RWPE2 (cell line): ENCODE data around the gene LSMEM2.

ENCODE experiments used
- ATAC-seq: fragments of 200-7000 bp; cut with Tn5 transposase; 3 replicates; pipeline ENCODE4 v1.9.1; 2021; ENCODE audit warnings: low read depth
- DNase-seq: peaks from one replicate; pipeline ENCODE4 v3.0.0-alpha.2; 2020; ENCODE audit warnings: low spot score
- H3K27ac ChIP-seq: fragments of 450-650 bp; 2 replicates; pipeline ENCODE4 v1.5.1; 2017; ENCODE audit warnings: mild to moderate bottlenecking; ENCODE audit not compliant: poor library complexity, severe bottlenecking
- H3K27me3 ChIP-seq: fragments of 250-450 bp; sonication (Bioruptor Pico); 2 replicates; pipeline ENCODE4 v1.5.1; 2021; ENCODE audit warnings: mild to moderate bottlenecking, moderate library complexity; ENCODE audit not compliant: insufficient read depth, poor library complexity, severe bottlenecking
- H3K36me3 ChIP-seq: fragments of 250-450 bp; sonication (Bioruptor Pico); 2 replicates; pipeline ENCODE4 v1.5.1; 2020; ENCODE audit warnings: low read depth, mild to moderate bottlenecking, moderate library complexity
- H3K4me1 ChIP-seq: fragments of 250-450 bp; sonication (Bioruptor Pico); 2 replicates; pipeline ENCODE4 v1.5.1; 2021; ENCODE audit warnings: mild to moderate bottlenecking, moderate library complexity; ENCODE audit not compliant: insufficient read depth, poor library complexity, severe bottlenecking
- H3K4me3 ChIP-seq: fragments of 250-450 bp; sonication (Bioruptor Pico); 2 replicates; pipeline ENCODE4 v1.5.1; 2021; ENCODE audit warnings: mild to moderate bottlenecking, moderate library complexity; ENCODE audit not compliant: severe bottlenecking
- H3K9me3 ChIP-seq: fragments of 250-450 bp; sonication (Bioruptor Pico); 2 replicates; pipeline ENCODE4 v1.5.1; 2021; ENCODE audit warnings: mild to moderate bottlenecking, moderate library complexity; ENCODE audit not compliant: severe bottlenecking
- TF ChIP-seq, protein P1 (sequence below): fragments of 450-650 bp; IDR thresholded peaks from one replicate; pipeline ENCODE4 v1.5.1; 2017; ENCODE audit warnings: mild to moderate bottlenecking, moderate library complexity; ENCODE audit not compliant: poor library complexity, severe bottlenecking

Gene LSMEM2

GRCh38 chr3:50237133-50237651 lies 41.7 kb upstream of the LSMEM2 start:
- DNase-seq, result no peak
- H3K27ac ChIP-seq, result peak overlapping the region; percentile 88

GRCh38 chr3:50237754-50238548 lies 40.9 kb upstream of the LSMEM2 start:
- TF ChIP-seq, protein P1, sequence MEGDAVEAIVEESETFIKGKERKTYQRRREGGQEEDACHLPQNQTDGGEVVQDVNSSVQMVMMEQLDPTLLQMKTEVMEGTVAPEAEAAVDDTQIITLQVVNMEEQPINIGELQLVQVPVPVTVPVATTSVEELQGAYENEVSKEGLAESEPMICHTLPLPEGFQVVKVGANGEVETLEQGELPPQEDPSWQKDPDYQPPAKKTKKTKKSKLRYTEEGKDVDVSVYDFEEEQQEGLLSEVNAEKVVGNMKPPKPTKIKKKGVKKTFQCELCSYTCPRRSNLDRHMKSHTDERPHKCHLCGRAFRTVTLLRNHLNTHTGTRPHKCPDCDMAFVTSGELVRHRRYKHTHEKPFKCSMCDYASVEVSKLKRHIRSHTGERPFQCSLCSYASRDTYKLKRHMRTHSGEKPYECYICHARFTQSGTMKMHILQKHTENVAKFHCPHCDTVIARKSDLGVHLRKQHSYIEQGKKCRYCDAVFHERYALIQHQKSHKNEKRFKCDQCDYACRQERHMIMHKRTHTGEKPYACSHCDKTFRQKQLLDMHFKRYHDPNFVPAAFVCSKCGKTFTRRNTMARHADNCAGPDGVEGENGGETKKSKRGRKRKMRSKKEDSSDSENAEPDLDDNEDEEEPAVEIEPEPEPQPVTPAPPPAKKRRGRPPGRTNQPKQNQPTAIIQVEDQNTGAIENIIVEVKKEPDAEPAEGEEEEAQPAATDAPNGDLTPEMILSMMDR, result no peak
- ATAC-seq (peak; percentile 62), DNase-seq (peak; percentile 88)
- Histone ChIP-seq H3K4me1 (no peaks in the 10 kb centered on the region), H3K36me3 (peaks cover 17% of the 10 kb centered on the region), H3K4me3 (peak overlapping the region; percentile 89), H3K9me3 (no peaks in the 10 kb centered on the region), H3K27me3 (no peaks in the 10 kb centered on the region), H3K27ac (peak overlapping the region; percentile 88)

More at GRCh38 chr3:50237133-50237651, 41.7 kb upstream of the LSMEM2 start:
- Histone ChIP-seq H3K4me1 (no peaks in the 10 kb centered on the region), H3K9me3 (no peaks in the 10 kb centered on the region), H3K36me3 (peaks cover 17% of the 10 kb centered on the region), H3K4me3 (peak overlapping the region; percentile 89), H3K27me3 (no peaks in the 10 kb centered on the region)
- ATAC-seq, result no peak
- TF ChIP-seq, protein P1, result no peak

DNA sequence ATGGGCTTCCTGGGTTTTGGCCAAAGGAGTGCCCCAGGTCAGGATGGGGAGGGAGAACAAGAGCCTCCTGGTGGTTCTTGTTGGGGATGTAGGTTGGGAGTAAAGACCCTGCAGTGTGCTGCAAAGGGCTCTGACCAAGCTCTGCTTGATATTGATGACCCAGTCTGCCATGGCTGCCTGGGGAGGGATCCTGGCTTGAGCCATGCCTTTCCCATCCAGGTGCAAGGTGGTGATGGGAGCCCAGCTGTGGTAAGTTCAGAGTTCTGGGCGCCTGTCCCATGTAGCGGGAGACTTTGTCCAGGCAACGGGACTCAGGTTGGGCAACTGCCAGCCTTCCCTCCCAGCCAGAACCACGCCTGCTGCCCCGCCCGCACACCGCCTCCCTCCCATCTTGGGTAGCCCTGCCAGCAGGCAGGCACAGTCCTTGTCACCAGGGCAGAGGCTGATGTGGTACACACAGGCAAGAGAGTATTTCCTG lies 40.3 kb upstream of the LSMEM2 start:
- no peaks in the 10 kb centered on the region for H3K4me1 ChIP-seq
- H3K27me3 ChIP-seq, result no peaks in the 10 kb centered on the region
- no peak for ATAC-seq
- H3K4me3 ChIP-seq, result peak overlapping the region; percentile 89
- no peak for DNase-seq
- H3K27ac ChIP-seq, result peak overlapping the region; percentile 88
- H3K9me3 ChIP-seq, result no peaks in the 10 kb centered on the region
- H3K36me3 ChIP-seq, result peaks cover 20% of the 10 kb centered on the region
- TF ChIP-seq, protein P1, result no peak

GRCh38 chr3:50239649-50240048 lies 39.2 kb upstream of the LSMEM2 start:
- DNase-seq (no peak), ATAC-seq (no peak)
- Histone ChIP-seq H3K4me3 (no peak overlapping the region), H3K36me3 (peaks cover 25% of the 10 kb centered on the region), H3K4me1 (no peaks in the 10 kb centered on the region), H3K27me3 (no peaks in the 10 kb centered on the region), H3K9me3 (no peaks in the 10 kb centered on the region), H3K27ac (peak overlapping the region; percentile 88)
- TF ChIP-seq, protein P1, result no peak

DNA sequence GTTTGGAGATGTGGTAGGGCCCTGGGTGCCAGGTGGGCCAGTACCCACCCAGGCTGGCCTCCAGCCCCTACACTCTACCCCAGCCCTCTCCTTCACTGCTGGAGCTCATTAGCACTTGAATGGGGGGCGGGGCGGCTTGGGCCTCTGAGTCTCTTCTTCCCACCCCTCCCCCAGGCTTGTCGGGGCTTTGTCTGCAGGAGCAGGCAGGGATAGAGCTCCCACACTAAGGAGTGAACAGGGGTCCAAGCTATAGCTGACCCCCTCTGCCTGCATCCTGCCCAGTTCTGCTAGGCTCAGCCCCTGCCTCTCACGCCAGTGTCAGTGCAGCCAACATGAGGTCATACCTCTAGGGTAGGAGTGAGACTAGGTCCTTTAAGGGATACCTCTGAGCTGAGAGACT lies 37.7 kb upstream of the LSMEM2 start:
- TF ChIP-seq, protein P1, result no peak
- Histone ChIP-seq H3K36me3 (peaks cover 25% of the 10 kb centered on the region), H3K27me3 (no peaks in the 10 kb centered on the region), H3K4me1 (peaks cover 6% of the 10 kb centered on the region), H3K9me3 (no peaks in the 10 kb centered on the region), H3K27ac (peak overlapping the region; percentile 93), H3K4me3 (no peak overlapping the region)
- ATAC-seq (no peak), DNase-seq (no peak)
